ENCODE data around the gene CYBB. TPM values are rescaled to one million over a fixed set of nuclear protein-coding genes. Genes with fewer than 3 reads are reported as not detected.

The CYBB gene
- total RNA-seq, 1 experiment from 2014 or later, result 0.23 TPM

DNA sequence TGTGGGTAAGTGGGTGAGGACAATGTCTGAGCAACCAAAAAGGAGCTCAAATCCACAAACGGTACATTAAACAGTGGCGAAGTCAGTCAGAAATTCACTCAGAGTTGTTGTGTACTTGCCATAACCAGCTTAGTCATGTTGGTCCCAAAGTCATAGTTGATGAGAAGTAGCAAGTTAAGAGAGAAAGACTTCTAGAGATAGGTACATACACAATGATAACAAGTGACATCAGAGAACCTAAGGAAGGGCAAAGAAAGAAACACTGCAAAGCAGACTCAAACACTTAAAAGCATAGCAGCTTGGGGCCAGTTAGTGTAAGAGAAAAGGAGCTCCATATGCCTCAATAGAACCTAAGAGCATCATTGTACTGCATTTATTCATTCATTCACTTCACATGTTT, 37.3 kb downstream of the CYBB start:
- DNase-seq (ENCODE audit: low read depth, low spot score) (no peak), ATAC-seq (no peak)
- Histone ChIP-seq H3K9me3 (ENCODE audit: control insufficient read depth, insufficient read depth, low read depth, low read length) (no peaks in the 10 kb centered on the region), H3K27me3 (ENCODE audit: control insufficient read depth, insufficient read depth, low read length) (no peaks in the 10 kb centered on the region), H3K4me3 (ENCODE audit: low read depth in 2 of 2, low read length in 2 of 2) (no peak overlapping the region), H3K36me3 (ENCODE audit: control insufficient read depth, insufficient read depth, low read length) (no peaks in the 10 kb centered on the region), H3K4me1 (ENCODE audit: control insufficient read depth, insufficient read depth, low read length) (no peaks in the 10 kb centered on the region), H3K27ac (ENCODE audit: low read length) (no peak overlapping the region)
- CTCF ChIA-PET, result no interaction called here
- intact Hi-C loops (cut with micrococcal nuclease; ENCODE audit: unreplicated experiment) (no loop called here), in situ Hi-C loops (cut with HindIII; ENCODE audit: low pct_unique_long_range_greater_than_20kb, low sequenced_read_pairs) (no loop called here)
- no TSS peak for BruUV-seq (replicated peaks)
- no peak for TF ChIP-seq SIN3A (IDR thresholded peaks at IDR 0.05; ENCODE audit: borderline replicate concordance, insufficient read depth, low read depth, low read length)
- no peak for TF ChIP-seq TCF7L2 (IDR thresholded peaks at IDR 0.05; ENCODE audit: low read depth, low read length)
- TF ChIP-seq POLR2AphosphoS5 (IDR thresholded peaks at IDR 0.05; ENCODE audit: low read depth, low read length), result no peak
- TF ChIP-seq, protein P1, sequence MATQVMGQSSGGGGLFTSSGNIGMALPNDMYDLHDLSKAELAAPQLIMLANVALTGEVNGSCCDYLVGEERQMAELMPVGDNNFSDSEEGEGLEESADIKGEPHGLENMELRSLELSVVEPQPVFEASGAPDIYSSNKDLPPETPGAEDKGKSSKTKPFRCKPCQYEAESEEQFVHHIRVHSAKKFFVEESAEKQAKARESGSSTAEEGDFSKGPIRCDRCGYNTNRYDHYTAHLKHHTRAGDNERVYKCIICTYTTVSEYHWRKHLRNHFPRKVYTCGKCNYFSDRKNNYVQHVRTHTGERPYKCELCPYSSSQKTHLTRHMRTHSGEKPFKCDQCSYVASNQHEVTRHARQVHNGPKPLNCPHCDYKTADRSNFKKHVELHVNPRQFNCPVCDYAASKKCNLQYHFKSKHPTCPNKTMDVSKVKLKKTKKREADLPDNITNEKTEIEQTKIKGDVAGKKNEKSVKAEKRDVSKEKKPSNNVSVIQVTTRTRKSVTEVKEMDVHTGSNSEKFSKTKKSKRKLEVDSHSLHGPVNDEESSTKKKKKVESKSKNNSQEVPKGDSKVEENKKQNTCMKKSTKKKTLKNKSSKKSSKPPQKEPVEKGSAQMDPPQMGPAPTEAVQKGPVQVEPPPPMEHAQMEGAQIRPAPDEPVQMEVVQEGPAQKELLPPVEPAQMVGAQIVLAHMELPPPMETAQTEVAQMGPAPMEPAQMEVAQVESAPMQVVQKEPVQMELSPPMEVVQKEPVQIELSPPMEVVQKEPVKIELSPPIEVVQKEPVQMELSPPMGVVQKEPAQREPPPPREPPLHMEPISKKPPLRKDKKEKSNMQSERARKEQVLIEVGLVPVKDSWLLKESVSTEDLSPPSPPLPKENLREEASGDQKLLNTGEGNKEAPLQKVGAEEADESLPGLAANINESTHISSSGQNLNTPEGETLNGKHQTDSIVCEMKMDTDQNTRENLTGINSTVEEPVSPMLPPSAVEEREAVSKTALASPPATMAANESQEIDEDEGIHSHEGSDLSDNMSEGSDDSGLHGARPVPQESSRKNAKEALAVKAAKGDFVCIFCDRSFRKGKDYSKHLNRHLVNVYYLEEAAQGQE (IDR thresholded peaks at IDR 0.05; ENCODE audit: insufficient read depth in 1 of 2, low read depth in 2 of 2, low read length in 1 of 2), result no peak
- TF ChIP-seq, protein P2, sequence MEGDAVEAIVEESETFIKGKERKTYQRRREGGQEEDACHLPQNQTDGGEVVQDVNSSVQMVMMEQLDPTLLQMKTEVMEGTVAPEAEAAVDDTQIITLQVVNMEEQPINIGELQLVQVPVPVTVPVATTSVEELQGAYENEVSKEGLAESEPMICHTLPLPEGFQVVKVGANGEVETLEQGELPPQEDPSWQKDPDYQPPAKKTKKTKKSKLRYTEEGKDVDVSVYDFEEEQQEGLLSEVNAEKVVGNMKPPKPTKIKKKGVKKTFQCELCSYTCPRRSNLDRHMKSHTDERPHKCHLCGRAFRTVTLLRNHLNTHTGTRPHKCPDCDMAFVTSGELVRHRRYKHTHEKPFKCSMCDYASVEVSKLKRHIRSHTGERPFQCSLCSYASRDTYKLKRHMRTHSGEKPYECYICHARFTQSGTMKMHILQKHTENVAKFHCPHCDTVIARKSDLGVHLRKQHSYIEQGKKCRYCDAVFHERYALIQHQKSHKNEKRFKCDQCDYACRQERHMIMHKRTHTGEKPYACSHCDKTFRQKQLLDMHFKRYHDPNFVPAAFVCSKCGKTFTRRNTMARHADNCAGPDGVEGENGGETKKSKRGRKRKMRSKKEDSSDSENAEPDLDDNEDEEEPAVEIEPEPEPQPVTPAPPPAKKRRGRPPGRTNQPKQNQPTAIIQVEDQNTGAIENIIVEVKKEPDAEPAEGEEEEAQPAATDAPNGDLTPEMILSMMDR (IDR thresholded peaks at IDR 0.05), result no peak
- POLR2A ChIA-PET, result no interaction called here

- CTCF ChIA-PET, result no interaction called here
- Histone ChIP-seq H3K27ac (ENCODE audit: low read length) (no peak overlapping the region), H3K4me3 (ENCODE audit: low read depth in 2 of 2, low read length in 2 of 2) (no peak overlapping the region), H3K9me3 (ENCODE audit: control insufficient read depth, insufficient read depth, low read depth, low read length) (no peaks in the 10 kb centered on the region), H3K4me1 (ENCODE audit: control insufficient read depth, insufficient read depth, low read length) (no peaks in the 10 kb centered on the region), H3K36me3 (ENCODE audit: control insufficient read depth, insufficient read depth, low read length) (no peaks in the 10 kb centered on the region), H3K27me3 (ENCODE audit: control insufficient read depth, insufficient read depth, low read length) (no peaks in the 10 kb centered on the region)
- intact Hi-C loops (cut with micrococcal nuclease; ENCODE audit: unreplicated experiment) (no loop called here), in situ Hi-C loops (cut with HindIII; ENCODE audit: low pct_unique_long_range_greater_than_20kb, low sequenced_read_pairs) (no loop called here)
- no peak for DNase-seq (ENCODE audit: low read depth, low spot score)
- ATAC-seq, result no peak
- BruUV-seq (replicated peaks), result no TSS peak
- POLR2A ChIA-PET, result no interaction called here
- TF ChIP-seq, protein P2 (IDR thresholded peaks at IDR 0.05), result no peak
- no peak for TF ChIP-seq POLR2AphosphoS5 (IDR thresholded peaks at IDR 0.05; ENCODE audit: low read depth, low read length)
- no peak for TF ChIP-seq TCF7L2 (IDR thresholded peaks at IDR 0.05; ENCODE audit: low read depth, low read length)
- TF ChIP-seq, protein P1 (IDR thresholded peaks at IDR 0.05; ENCODE audit: insufficient read depth in 1 of 2, low read depth in 2 of 2, low read length in 1 of 2), result no peak
- no peak for TF ChIP-seq SIN3A (IDR thresholded peaks at IDR 0.05; ENCODE audit: borderline replicate concordance, insufficient read depth, low read depth, low read length)
These were observed 37.7 kb downstream of the CYBB start for GRCh38 chrX:37817579-37817978.

Measured in Panc1 (cell line).